ENCODE measurements around the gene ROR2.

GRCh38 chr9:91935066-91935749 is 14.8 kb downstream of the ROR2 start:
- no peak for TF ChIP-seq POLR2AphosphoS5 (IDR thresholded peaks at IDR 0.05; ENCODE audit: borderline replicate concordance, low read depth, low read length)
- TF ChIP-seq EZH2 (IDR thresholded peaks at IDR 0.05), result no peak

Data from SK-N-MC (cell line).